Transverse colon (tissue), 4 donors: Measurements from ENCODE around the gene SHISA8.

Experiments
- EP300 ChIP-seq: sonication (generic); formaldehyde crosslinking; IDR thresholded peaks from one replicate; pipeline ENCODE4 v1.6.1; 2017; ENCODE audit warnings: antibody characterized with exemption, low read depth
- POLR2A ChIP-seq: fragments of 450-650 bp; IDR thresholded peaks from one replicate; pipeline ENCODE4 v1.6.1; 2016; ENCODE audit warnings: antibody characterized with exemption, mild to moderate bottlenecking, moderate library complexity
- POLR2AphosphoS5 ChIP-seq, 3 donors: sonication (generic); formaldehyde crosslinking; IDR thresholded peaks; one replicate each; pipeline ENCODE4 v1.6.1; 2016; ENCODE audit warnings: antibody characterized with exemption in 3 of 3
- TF ChIP-seq, protein P1 (sequence below), 5 experiments: fragments of 200-600 bp in 3 of 5; fragments of 450-650 bp in 2 of 5; sonication (generic) in 3 of 5; IDR thresholded peaks; 1 replicate in 2 of 5; 2 replicates in 3 of 5; pipeline ENCODE4 v1.5.1; 2016 to 2017; ENCODE audit warnings: antibody characterized with exemption in 5 of 5, inconsistent platforms in 3 of 5, mild to moderate bottlenecking in 2 of 5, moderate library complexity in 1 of 5

- TF ChIP-seq, protein P1, sequence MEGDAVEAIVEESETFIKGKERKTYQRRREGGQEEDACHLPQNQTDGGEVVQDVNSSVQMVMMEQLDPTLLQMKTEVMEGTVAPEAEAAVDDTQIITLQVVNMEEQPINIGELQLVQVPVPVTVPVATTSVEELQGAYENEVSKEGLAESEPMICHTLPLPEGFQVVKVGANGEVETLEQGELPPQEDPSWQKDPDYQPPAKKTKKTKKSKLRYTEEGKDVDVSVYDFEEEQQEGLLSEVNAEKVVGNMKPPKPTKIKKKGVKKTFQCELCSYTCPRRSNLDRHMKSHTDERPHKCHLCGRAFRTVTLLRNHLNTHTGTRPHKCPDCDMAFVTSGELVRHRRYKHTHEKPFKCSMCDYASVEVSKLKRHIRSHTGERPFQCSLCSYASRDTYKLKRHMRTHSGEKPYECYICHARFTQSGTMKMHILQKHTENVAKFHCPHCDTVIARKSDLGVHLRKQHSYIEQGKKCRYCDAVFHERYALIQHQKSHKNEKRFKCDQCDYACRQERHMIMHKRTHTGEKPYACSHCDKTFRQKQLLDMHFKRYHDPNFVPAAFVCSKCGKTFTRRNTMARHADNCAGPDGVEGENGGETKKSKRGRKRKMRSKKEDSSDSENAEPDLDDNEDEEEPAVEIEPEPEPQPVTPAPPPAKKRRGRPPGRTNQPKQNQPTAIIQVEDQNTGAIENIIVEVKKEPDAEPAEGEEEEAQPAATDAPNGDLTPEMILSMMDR (IDR thresholded peaks at IDR 0.05): no peak
- no peak for TF ChIP-seq POLR2A
- no peak for TF ChIP-seq POLR2AphosphoS5 (IDR thresholded peaks at IDR 0.05)
- TF ChIP-seq EP300: no peak
Measured at GRCh38 chr22:41936894-41937169, 22.0 kb upstream of the SHISA8 start.
